ENCODE data around the gene METAP1D.

DNA sequence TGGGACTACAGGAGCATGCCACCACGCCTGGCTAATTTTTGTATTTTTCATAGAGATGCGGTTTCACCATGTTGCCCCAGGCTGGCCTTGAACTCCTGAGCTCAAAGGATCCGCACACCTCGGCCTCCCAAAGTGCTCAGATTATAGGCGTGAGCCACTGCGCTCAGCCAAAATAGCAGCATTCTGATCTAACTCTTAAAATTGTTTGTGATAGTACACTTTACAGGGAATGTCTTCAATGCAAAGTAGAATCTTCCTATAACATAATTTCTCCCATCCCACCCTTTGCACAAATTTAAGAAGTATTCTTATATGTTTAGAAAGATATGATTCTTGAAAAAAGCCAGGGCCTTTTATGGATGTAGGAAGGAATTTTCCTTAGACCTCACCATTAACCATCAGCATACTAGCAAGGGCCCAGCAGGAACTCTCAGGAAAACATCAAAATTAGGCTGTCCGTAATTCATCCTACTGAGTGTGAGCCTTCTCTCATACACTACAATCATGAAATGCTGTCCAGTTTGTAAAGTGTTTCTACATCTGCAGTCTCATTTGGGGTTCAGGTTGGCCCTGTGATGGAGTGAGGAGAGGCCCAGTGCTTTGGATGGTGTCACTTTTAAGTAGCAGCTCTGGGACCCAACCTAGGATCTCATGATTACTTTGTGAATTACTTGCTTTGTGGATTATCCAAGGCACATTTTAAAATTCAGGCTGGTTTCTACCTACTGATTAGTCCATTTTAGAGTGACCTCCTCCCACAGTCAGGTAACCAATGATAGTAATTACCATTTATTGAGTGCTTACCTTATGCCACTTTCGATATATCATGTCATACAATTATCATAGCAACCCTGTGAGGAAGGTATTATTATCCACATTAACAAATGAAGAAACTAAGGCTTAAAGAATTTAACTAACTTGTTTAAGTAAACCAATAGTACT, 48.1 kb downstream of the METAP1D start:
- TF ChIP-seq CTCF (IDR thresholded peaks at IDR 0.05) = no peak
- TF ChIP-seq POLR2A (IDR thresholded peaks at IDR 0.05) = no peak

All from thyroid gland (tissue), 4 donors.